ENCODE measurements around the gene ZNF550.

- TF ChIP-seq TFAP4 (IDR thresholded peaks at IDR 0.05; ENCODE audit: borderline replicate concordance, low read depth) (no peak), ZNF263 (CRISPR knock-in tag; IDR thresholded peaks at IDR 0.05) (no peak), RELA (CRISPR knock-in tag; IDR thresholded peaks at IDR 0.05) (no peak), HNRNPLL (IDR thresholded peaks at IDR 0.05; ENCODE audit: low read depth, low read length, poor library complexity, severe bottlenecking) (no peak), SIN3A (IDR thresholded peaks at IDR 0.05; ENCODE audit: borderline replicate concordance, low read depth, low read length) (no peak), KDM1A (CRISPR knock-in tag; IDR thresholded peaks at IDR 0.05) (no peak), MEIS1 (CRISPR knock-in tag; IDR thresholded peaks at IDR 0.05; ENCODE audit: borderline replicate concordance) (no peak), YY1 (IDR thresholded peaks at IDR 0.05; ENCODE audit: insufficient read depth, insufficient replicate concordance, low read depth, low read length) (no peak), BRCA1 (CRISPR knock-in tag; IDR thresholded peaks at IDR 0.05) (no peak), KDM4B (CRISPR knock-in tag; IDR thresholded peaks at IDR 0.05) (no peak), ARID5B (CRISPR knock-in tag; IDR thresholded peaks at IDR 0.05) (no peak)
- TF ChIP-seq, protein P1, sequence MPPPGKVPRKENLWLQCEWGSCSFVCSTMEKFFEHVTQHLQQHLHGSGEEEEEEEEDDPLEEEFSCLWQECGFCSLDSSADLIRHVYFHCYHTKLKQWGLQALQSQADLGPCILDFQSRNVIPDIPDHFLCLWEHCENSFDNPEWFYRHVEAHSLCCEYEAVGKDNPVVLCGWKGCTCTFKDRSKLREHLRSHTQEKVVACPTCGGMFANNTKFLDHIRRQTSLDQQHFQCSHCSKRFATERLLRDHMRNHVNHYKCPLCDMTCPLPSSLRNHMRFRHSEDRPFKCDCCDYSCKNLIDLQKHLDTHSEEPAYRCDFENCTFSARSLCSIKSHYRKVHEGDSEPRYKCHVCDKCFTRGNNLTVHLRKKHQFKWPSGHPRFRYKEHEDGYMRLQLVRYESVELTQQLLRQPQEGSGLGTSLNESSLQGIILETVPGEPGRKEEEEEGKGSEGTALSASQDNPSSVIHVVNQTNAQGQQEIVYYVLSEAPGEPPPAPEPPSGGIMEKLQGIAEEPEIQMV (CRISPR knock-in tag; IDR thresholded peaks at IDR 0.05; ENCODE audit: low read depth): no peak
- TF ChIP-seq, protein P2, sequence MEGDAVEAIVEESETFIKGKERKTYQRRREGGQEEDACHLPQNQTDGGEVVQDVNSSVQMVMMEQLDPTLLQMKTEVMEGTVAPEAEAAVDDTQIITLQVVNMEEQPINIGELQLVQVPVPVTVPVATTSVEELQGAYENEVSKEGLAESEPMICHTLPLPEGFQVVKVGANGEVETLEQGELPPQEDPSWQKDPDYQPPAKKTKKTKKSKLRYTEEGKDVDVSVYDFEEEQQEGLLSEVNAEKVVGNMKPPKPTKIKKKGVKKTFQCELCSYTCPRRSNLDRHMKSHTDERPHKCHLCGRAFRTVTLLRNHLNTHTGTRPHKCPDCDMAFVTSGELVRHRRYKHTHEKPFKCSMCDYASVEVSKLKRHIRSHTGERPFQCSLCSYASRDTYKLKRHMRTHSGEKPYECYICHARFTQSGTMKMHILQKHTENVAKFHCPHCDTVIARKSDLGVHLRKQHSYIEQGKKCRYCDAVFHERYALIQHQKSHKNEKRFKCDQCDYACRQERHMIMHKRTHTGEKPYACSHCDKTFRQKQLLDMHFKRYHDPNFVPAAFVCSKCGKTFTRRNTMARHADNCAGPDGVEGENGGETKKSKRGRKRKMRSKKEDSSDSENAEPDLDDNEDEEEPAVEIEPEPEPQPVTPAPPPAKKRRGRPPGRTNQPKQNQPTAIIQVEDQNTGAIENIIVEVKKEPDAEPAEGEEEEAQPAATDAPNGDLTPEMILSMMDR (CRISPR knock-in tag; IDR thresholded peaks at IDR 0.05): no peak
Observed at GRCh38 chr19:57606931-57607330, 47.3 kb upstream of the ZNF550 start.

All from HepG2 (cell line).